ENCODE results near the gene SLIT1. TPM values are rescaled to one million over a fixed set of nuclear protein-coding genes. Genes with fewer than 3 reads are reported as not detected.

The SLIT1 gene
- total RNA-seq, 1 experiment from 2014 or later: not detected

DNA sequence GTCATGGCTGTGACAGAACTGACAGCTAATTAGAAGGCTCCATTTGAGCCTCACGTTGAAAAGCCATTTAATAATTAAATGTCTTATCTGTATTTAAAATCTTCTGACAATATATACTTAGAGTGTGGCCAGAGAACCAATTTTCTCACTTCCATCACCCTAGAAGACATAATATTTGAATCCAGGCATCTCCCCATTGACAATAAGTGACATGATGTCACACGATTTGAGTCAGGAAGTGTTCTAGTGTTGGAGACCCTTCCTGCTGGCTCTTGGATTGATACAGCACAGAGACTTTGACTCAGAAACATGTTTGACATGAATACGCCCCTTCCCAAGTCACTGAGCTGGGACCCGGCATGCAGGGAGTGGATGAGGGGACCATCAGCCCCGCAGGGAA is 85.9 kb downstream of the SLIT1 start:
- Mint-ChIP-seq H3K4me1 (ENCODE audit: insufficient read depth, unreplicated experiment) (no peaks in the 10 kb centered on the region), H3K36me3 (ENCODE audit: insufficient read depth, unreplicated experiment) (no peaks in the 10 kb centered on the region), H3K27me3 (ENCODE audit: insufficient read depth, unreplicated experiment) (peaks cover 85% of the 10 kb centered on the region), H3K4me3 (ENCODE audit: unreplicated experiment) (no peak overlapping the region), H3K27ac (ENCODE audit: low read depth, unreplicated experiment) (no peak overlapping the region), H3K9me3 (ENCODE audit: unreplicated experiment) (no peaks in the 10 kb centered on the region)
- no peak for DNase-seq (ENCODE audit: unreplicated experiment)
- TF ChIP-seq, protein P1, sequence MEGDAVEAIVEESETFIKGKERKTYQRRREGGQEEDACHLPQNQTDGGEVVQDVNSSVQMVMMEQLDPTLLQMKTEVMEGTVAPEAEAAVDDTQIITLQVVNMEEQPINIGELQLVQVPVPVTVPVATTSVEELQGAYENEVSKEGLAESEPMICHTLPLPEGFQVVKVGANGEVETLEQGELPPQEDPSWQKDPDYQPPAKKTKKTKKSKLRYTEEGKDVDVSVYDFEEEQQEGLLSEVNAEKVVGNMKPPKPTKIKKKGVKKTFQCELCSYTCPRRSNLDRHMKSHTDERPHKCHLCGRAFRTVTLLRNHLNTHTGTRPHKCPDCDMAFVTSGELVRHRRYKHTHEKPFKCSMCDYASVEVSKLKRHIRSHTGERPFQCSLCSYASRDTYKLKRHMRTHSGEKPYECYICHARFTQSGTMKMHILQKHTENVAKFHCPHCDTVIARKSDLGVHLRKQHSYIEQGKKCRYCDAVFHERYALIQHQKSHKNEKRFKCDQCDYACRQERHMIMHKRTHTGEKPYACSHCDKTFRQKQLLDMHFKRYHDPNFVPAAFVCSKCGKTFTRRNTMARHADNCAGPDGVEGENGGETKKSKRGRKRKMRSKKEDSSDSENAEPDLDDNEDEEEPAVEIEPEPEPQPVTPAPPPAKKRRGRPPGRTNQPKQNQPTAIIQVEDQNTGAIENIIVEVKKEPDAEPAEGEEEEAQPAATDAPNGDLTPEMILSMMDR (IDR thresholded peaks at IDR 0.05; ENCODE audit: unreplicated experiment): no peak
- CTCF ChIA-PET: interaction anchor here (0.6 to 1.3 kb wide), 2 partner anchors 18 to 24 kb away, joined by 3 to 5 read pairs; no protein-coding TSS in a partner anchor
- BruUV-seq (replicated peaks): no TSS peak
- POLR2A ChIA-PET: no interaction called here
- intact Hi-C loops (cut with micrococcal nuclease): no loop called here

DNA sequence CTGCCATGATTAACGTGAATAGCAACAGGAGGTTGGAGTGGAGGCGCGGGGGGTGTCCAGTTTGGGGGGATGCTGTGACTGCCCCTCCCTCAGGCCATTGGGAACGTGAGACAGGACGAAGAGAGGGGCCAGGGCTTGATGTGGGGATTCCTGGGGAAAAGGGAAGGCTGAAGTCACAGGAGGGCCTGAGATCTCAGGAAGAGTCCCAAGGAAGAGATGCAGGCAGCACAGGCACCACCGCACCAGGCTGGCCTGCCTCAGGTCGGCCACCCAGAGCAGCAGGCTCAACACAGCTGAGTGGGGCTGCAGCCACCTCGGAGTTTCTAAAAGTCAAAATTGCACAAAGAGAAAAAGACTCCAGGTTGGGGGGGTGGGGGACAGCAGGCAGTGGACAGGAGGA is 86.7 kb downstream of the SLIT1 start:
- TF ChIP-seq, protein P1 (IDR thresholded peaks at IDR 0.05; ENCODE audit: unreplicated experiment): no peak
- ChIA-PET CTCF (interaction anchor here (0.9 to 1.3 kb wide), 2 partner anchors 17 to 62 kb away, joined by 3 to 5 read pairs; no protein-coding TSS in a partner anchor), POLR2A (no interaction called here)
- H3K27ac Mint-ChIP-seq (ENCODE audit: low read depth, unreplicated experiment): no peak overlapping the region
- DNase-seq (ENCODE audit: unreplicated experiment): no peak
- intact Hi-C loops (cut with micrococcal nuclease): no loop called here
- peaks cover 85% of the 10 kb centered on the region for H3K27me3 Mint-ChIP-seq (ENCODE audit: insufficient read depth, unreplicated experiment)
- H3K4me3 Mint-ChIP-seq (ENCODE audit: unreplicated experiment): no peak overlapping the region
- no peaks in the 10 kb centered on the region for H3K9me3 Mint-ChIP-seq (ENCODE audit: unreplicated experiment)
- no peaks in the 10 kb centered on the region for H3K4me1 Mint-ChIP-seq (ENCODE audit: insufficient read depth, unreplicated experiment)
- no TSS peak for BruUV-seq (replicated peaks)
- H3K36me3 Mint-ChIP-seq (ENCODE audit: insufficient read depth, unreplicated experiment): peaks cover 6% of the 10 kb centered on the region

DNA sequence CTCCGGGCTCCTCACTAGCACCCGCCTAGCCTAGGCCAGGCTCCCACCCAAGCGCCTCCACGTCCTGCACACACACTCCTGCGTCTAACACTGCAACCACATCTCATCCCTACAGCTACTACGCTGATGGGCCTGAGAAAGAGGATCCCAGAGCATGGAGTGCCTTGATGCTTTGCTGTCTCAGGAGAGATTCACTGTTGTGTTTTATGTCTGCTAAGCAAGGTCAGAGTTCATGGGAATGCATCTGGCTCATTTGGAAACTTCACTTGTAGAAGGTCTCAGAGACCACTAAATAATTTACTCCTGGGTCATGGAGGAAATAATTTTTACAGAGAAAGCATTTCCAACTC is 88.7 kb downstream of the SLIT1 start:
- H3K27me3 Mint-ChIP-seq (ENCODE audit: insufficient read depth, unreplicated experiment): peaks cover 79% of the 10 kb centered on the region
- ChIA-PET CTCF (interaction anchor here (1.2 to 1.8 kb wide), 3 partner anchors 15 to 113 kb away, joined by 3 to 7 read pairs (median 5); no protein-coding TSS in a partner anchor), POLR2A (no interaction called here)
- H3K4me3 Mint-ChIP-seq (ENCODE audit: unreplicated experiment): no peak overlapping the region
- intact Hi-C loops (cut with micrococcal nuclease): no loop called here
- no peaks in the 10 kb centered on the region for H3K4me1 Mint-ChIP-seq (ENCODE audit: insufficient read depth, unreplicated experiment)
- no peaks in the 10 kb centered on the region for H3K9me3 Mint-ChIP-seq (ENCODE audit: unreplicated experiment)
- H3K36me3 Mint-ChIP-seq (ENCODE audit: insufficient read depth, unreplicated experiment): peaks cover 6% of the 10 kb centered on the region
- H3K27ac Mint-ChIP-seq (ENCODE audit: low read depth, unreplicated experiment): no peak overlapping the region
- TF ChIP-seq, protein P1 (IDR thresholded peaks at IDR 0.05; ENCODE audit: unreplicated experiment): no peak
- BruUV-seq (replicated peaks): no TSS peak
- DNase-seq (ENCODE audit: unreplicated experiment): no peak

DNA sequence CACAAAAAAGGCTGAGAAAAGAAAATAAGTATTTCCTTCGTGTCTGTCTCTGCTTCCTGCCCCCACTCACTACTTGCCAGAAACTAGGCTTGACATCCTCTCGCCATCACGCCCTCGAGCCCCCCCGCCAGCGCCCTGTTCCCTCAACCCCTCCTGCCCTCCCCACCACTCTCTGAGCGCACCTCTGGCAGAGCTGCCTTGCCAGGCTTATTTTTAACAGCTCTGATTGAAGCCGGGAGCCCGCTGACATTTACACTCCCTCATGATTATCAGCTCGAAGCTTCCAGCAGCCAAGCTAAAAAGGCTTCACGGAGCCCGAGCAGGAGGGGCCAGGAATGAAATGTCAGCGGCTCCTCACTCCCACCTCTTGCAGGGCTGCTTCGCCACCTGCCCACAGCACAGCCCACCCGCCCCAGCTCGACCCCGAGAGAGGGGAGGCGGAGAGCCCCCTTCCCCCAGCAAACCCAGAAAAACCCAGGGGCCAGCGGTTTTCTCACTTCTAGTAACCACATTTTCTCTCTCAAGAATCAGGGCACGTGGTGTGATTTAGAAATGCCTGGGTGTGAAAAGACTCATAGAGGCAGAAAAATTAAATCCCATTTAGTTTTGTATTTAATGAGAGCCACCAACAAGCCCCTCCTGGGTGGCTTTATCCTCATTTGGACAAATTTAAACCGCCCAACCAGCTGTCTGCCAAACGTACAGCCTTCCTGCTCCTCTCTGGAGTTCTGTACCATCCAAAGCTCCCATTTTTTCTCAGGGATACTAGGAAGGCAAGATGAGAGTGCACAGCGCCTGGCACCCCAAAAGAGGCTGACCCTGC is 89.3 kb downstream of the SLIT1 start:
- CTCF ChIA-PET: interaction anchor here (0.6 to 1.8 kb wide), 4 partner anchors 14 to 348 kb away, joined by 3 to 11 read pairs (median 6); no protein-coding TSS in a partner anchor
- BruUV-seq (replicated peaks): no TSS peak
- POLR2A ChIA-PET: no interaction called here
- Mint-ChIP-seq H3K4me3 (ENCODE audit: unreplicated experiment) (no peak overlapping the region), H3K36me3 (ENCODE audit: insufficient read depth, unreplicated experiment) (peaks cover 6% of the 10 kb centered on the region), H3K4me1 (ENCODE audit: insufficient read depth, unreplicated experiment) (no peaks in the 10 kb centered on the region), H3K9me3 (ENCODE audit: unreplicated experiment) (no peaks in the 10 kb centered on the region), H3K27me3 (ENCODE audit: insufficient read depth, unreplicated experiment) (peaks cover 81% of the 10 kb centered on the region), H3K27ac (ENCODE audit: low read depth, unreplicated experiment) (no peak overlapping the region)
- TF ChIP-seq, protein P1 (IDR thresholded peaks at IDR 0.05; ENCODE audit: unreplicated experiment): no peak
- no peak for DNase-seq (ENCODE audit: unreplicated experiment)
- intact Hi-C loops (cut with micrococcal nuclease): no loop called here

Data from MCF 10A (cell line).